K562 (cell line): ENCODE measurements around the gene RNF224.

Experiments used
- EP300 ChIP-seq: IDR thresholded peaks from 2 replicates; pipeline ENCODE4 v1.6.1; 2012; ENCODE audit warnings: low read length, improper control_type of control experiment
- GATA2 ChIP-seq: sonication (generic); formaldehyde crosslinking; IDR thresholded peaks from 2 replicates; pipeline ENCODE4 v1.4.0; 2020; ENCODE audit warnings: mild to moderate bottlenecking, missing genetic modification reagents
- SMARCB1 ChIP-seq: IDR thresholded peaks from 2 replicates; pipeline ENCODE4 v1.6.1; 2011; ENCODE audit warnings: improper control_type of control experiment, low read depth; ENCODE audit not compliant: insufficient read length
- TF ChIP-seq, protein P1 (sequence below): sonication (generic); formaldehyde crosslinking; IDR thresholded peaks from 2 replicates; pipeline ENCODE4 v1.8.0; 2023; ENCODE audit warnings: mild to moderate bottlenecking, missing genetic modification reagents
- TF ChIP-seq, protein P2 (sequence below): fragments of 450-650 bp; IDR thresholded peaks from 2 replicates; pipeline ENCODE4 v1.6.1; 2016; ENCODE audit warnings: low read depth

DNA sequence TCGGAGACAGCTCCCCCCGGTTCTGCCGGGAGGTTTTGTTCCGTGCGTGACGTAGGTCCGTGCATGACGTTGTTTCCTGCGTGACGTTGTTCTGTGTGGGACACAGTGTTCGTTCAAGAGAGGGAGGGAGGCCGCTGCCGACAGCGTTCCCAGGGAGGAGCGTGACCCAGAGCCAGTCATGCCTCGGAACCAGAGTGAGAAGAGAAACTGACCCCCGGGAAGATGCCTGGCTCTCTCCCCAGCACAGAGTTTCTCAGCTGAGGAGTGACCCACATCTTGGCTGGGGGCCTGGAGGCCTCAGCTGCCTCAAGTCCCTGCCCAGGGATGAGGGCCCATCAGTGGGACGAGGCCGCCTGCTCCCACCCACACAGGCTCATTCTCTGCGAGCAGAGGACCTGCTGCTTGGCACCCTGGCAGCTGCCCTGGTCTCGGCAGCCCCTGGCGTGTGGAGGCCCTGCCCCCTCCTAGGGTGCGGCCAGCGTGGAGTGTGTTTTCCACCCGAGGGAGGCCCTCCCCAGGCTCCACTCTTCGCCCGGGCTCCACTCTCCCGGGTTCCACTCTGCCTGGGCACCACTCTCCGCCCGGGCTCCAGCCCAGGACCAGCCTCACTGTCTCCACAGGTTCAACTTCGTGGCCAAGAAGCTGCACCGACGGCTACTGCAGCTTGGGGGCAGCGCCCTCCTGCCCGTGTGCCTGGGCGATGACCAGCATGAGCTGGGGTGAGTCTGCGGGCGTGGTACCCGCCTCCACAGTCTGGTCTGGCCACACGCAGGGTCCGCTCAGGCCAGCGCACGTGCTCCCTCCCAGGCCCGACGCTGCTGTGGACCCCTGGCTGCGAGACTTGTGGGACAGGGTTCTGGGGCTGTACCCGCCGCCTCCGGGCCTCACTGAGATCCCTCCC lies 13.9 kb upstream of the RNF224 start:
- TF ChIP-seq GATA2 (no peak), SMARCB1 (no peak), EP300 (no peak)
- TF ChIP-seq, protein P1, sequence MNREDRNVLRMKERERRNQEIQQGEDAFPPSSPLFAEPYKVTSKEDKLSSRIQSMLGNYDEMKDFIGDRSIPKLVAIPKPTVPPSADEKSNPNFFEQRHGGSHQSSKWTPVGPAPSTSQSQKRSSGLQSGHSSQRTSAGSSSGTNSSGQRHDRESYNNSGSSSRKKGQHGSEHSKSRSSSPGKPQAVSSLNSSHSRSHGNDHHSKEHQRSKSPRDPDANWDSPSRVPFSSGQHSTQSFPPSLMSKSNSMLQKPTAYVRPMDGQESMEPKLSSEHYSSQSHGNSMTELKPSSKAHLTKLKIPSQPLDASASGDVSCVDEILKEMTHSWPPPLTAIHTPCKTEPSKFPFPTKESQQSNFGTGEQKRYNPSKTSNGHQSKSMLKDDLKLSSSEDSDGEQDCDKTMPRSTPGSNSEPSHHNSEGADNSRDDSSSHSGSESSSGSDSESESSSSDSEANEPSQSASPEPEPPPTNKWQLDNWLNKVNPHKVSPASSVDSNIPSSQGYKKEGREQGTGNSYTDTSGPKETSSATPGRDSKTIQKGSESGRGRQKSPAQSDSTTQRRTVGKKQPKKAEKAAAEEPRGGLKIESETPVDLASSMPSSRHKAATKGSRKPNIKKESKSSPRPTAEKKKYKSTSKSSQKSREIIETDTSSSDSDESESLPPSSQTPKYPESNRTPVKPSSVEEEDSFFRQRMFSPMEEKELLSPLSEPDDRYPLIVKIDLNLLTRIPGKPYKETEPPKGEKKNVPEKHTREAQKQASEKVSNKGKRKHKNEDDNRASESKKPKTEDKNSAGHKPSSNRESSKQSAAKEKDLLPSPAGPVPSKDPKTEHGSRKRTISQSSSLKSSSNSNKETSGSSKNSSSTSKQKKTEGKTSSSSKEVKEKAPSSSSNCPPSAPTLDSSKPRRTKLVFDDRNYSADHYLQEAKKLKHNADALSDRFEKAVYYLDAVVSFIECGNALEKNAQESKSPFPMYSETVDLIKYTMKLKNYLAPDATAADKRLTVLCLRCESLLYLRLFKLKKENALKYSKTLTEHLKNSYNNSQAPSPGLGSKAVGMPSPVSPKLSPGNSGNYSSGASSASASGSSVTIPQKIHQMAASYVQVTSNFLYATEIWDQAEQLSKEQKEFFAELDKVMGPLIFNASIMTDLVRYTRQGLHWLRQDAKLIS (CRISPR knock-in tag), result no peak
- TF ChIP-seq, protein P2, sequence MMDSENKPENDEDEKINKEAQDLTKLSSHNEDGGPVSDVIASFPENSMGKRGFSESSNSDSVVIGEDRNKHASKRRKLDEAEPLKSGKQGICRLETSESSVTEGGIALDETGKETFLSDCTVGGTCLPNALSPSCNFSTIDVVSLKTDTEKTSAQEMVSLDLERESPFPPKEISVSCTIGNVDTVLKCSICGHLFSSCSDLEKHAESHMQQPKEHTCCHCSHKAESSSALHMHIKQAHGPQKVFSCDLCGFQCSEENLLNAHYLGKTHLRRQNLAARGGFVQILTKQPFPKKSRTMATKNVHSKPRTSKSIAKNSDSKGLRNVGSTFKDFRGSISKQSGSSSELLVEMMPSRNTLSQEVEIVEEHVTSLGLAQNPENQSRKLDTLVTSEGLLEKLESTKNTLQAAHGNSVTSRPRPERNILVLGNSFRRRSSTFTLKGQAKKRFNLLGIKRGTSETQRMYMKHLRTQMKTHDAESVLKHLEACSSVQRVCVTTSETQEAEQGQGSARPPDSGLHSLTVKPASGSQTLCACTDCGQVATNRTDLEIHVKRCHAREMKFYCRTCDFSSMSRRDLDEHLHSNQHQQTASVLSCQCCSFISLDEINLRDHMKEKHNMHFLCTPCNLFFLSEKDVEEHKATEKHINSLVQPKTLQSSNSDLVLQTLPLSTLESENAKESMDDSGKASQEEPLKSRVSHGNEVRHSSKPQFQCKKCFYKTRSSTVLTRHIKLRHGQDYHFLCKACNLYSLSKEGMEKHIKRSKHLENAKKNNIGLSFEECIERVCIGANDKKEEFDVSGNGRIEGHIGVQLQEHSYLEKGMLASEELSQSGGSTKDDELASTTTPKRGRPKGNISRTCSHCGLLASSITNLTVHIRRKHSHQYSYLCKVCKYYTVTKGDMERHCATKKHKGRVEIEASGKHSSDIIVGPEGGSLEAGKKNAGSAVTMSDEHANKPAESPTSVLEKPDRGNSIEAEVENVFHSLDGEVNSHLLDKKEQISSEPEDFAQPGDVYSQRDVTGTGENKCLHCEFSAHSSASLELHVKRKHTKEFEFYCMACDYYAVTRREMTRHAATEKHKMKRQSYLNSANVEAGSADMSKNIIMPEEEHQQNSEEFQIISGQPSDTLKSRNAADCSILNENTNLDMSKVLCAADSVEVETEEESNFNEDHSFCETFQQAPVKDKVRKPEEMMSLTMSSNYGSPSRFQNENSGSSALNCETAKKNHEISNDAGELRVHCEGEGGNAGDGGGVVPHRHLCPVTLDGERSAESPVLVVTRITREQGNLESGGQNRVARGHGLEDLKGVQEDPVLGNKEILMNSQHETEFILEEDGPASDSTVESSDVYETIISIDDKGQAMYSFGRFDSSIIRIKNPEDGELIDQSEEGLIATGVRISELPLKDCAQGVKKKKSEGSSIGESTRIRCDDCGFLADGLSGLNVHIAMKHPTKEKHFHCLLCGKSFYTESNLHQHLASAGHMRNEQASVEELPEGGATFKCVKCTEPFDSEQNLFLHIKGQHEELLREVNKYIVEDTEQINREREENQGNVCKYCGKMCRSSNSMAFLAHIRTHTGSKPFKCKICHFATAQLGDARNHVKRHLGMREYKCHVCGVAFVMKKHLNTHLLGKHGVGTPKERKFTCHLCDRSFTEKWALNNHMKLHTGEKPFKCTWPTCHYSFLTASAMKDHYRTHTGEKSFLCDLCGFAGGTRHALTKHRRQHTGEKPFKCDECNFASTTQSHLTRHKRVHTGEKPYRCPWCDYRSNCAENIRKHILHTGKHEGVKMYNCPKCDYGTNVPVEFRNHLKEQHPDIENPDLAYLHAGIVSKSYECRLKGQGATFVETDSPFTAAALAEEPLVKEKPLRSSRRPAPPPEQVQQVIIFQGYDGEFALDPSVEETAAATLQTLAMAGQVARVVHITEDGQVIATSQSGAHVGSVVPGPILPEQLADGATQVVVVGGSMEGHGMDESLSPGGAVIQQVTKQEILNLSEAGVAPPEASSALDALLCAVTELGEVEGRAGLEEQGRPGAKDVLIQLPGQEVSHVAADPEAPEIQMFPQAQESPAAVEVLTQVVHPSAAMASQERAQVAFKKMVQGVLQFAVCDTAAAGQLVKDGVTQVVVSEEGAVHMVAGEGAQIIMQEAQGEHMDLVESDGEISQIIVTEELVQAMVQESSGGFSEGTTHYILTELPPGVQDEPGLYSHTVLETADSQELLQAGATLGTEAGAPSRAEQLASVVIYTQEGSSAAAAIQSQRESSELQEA, result no peak
